Gastroesophageal sphincter (tissue), 3 donors: ENCODE data around the gene MACF1.

Source experiments
- POLR2AphosphoS5 ChIP-seq: sonication (generic); formaldehyde crosslinking; IDR thresholded peaks from one replicate; pipeline ENCODE4 v1.6.1; 2017; ENCODE audit warnings: antibody characterized with exemption
- TF ChIP-seq, protein P1 (sequence below), 4 experiments: fragments of 200-600 bp in 2 of 4; fragments of 450-650 bp in 2 of 4; sonication (generic) in 1 of 4; IDR thresholded peaks; one replicate each; pipeline ENCODE4 v1.5.1; 2017 to 2019; ENCODE audit warnings: antibody characterized with exemption in 4 of 4, mild to moderate bottlenecking in 2 of 4, moderate library complexity in 2 of 4

DNA sequence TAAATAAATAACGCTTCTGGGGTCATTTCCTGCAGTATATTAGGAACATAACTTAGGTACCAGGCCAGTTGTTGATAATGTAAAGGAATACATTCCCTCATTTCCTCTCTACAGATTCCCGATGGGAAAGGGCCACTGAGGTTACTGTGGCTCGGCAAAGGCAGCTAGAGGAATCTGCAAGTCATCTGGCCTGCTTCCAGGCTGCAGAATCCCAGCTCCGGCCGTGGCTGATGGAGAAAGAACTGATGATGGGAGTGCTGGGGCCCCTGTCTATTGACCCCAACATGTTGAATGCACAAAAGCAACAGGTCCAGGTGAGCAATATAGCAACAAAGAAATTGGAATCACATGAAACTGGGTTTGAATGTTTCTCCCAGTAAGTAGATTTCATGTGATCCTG lies 177.3 kb downstream of the MACF1 start:
- TF ChIP-seq, protein P1, sequence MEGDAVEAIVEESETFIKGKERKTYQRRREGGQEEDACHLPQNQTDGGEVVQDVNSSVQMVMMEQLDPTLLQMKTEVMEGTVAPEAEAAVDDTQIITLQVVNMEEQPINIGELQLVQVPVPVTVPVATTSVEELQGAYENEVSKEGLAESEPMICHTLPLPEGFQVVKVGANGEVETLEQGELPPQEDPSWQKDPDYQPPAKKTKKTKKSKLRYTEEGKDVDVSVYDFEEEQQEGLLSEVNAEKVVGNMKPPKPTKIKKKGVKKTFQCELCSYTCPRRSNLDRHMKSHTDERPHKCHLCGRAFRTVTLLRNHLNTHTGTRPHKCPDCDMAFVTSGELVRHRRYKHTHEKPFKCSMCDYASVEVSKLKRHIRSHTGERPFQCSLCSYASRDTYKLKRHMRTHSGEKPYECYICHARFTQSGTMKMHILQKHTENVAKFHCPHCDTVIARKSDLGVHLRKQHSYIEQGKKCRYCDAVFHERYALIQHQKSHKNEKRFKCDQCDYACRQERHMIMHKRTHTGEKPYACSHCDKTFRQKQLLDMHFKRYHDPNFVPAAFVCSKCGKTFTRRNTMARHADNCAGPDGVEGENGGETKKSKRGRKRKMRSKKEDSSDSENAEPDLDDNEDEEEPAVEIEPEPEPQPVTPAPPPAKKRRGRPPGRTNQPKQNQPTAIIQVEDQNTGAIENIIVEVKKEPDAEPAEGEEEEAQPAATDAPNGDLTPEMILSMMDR (IDR thresholded peaks at IDR 0.05) = no peak
- no peak for TF ChIP-seq POLR2AphosphoS5
